ENCODE measurements around the gene NELFCD. TPM values are rescaled to one million over a fixed set of nuclear protein-coding genes. Genes with fewer than 3 reads are reported as not detected.

The NELFCD gene
- total and polyA plus RNA-seq, 9 of the 15 experiments (the other 6 are each of a cell fraction or from before 2014, with no cell fraction given) = 11.7 to 163 (median 96.5) TPM

DNA sequence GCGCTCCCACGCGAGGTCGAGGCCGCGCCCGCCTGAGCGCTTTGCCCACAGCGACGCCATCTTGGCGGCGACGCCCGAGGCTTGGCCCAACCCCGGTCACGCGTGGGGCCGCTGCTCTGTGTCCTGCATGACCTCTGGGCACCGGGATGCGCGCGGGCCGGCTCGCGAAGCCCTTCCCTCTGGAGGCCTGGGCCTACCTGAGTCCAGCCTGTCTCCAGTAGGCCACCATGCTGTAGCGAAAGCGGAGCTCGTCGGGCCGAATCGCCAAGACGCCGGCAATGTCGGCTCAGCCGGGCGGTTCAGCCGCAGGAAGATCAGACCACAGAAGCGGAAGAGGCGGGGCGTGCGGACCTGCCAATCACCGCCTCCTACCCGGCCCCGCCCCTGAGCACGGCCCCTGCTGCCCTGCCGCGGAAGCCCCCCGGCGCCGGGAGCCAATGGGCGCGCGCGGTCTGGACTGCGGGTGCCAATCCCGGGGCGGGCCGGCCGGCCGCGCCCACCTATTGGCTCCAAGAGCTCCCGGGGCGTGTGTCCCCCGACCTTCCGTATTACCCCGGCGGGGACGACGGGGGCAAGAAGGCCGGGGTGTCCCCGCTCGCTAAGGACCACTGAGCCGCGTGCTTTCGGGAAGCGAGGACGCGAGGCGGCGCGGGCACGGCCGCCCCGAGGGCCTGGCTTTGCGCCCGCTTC is 51.1 kb downstream of the NELFCD start, which contains the start of gene ATP5F1E (continued):
- no peak for TF ChIP-seq MCM2 (IDR thresholded peaks at IDR 0.05; ENCODE audit: low read depth)
- TF ChIP-seq NEUROD1 (IDR thresholded peaks at IDR 0.05; ENCODE audit: borderline replicate concordance, low read depth, low read length, partially characterized antibody) = no peak
- TF ChIP-seq GABPB2 (CRISPR knock-in tag; conservative IDR thresholded peaks at IDR 0.05) = 0 out of 2 replicates have a peak, but pooled peaks have one; percentile 13
- TF ChIP-seq ZKSCAN3 (CRISPR knock-in tag; IDR thresholded peaks at IDR 0.05) = no peak
- TF ChIP-seq POLR2A (conservative IDR thresholded peaks at IDR 0.05) = peak; percentile 96
- no peak for TF ChIP-seq ZNF77 (CRISPR knock-in tag; IDR thresholded peaks at IDR 0.05)
- no peak; the same call in 1 of the 2 replicates for TF ChIP-seq HEY1 (CRISPR knock-in tag; IDR thresholded peaks at IDR 0.05; ENCODE audit: borderline replicate concordance)
- TF ChIP-seq ARID2 (IDR thresholded peaks at IDR 0.05) = no peak
- no peak; the same call in 1 of the 2 replicates for TF ChIP-seq HOXB6 (CRISPR knock-in tag; IDR thresholded peaks at IDR 0.05; ENCODE audit: borderline replicate concordance)
- no peak for TF ChIP-seq ILK (tag; IDR thresholded peaks at IDR 0.05; ENCODE audit: borderline replicate concordance, low read depth)
- no peak for TF ChIP-seq BCOR (IDR thresholded peaks at IDR 0.05)
- TF ChIP-seq, protein P1, sequence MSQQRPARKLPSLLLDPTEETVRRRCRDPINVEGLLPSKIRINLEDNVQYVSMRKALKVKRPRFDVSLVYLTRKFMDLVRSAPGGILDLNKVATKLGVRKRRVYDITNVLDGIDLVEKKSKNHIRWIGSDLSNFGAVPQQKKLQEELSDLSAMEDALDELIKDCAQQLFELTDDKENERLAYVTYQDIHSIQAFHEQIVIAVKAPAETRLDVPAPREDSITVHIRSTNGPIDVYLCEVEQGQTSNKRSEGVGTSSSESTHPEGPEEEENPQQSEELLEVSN (IDR thresholded peaks at IDR 0.05; ENCODE audit: borderline replicate concordance in 1 of 2, extremely low read depth in 1 of 2, insufficient read depth in 1 of 2, insufficient read length in 1 of 2, low read depth in 1 of 2, low read length in 1 of 2, poor library complexity in 1 of 2, severe bottlenecking in 1 of 2) = peak; percentile 78 to 92
- peak; percentile 92 for TF ChIP-seq NFXL1 (CRISPR knock-in tag; IDR thresholded peaks at IDR 0.05)
- no peak for TF ChIP-seq CHD4 (IDR thresholded peaks at IDR 0.05; ENCODE audit: insufficient read depth, insufficient replicate concordance, low read depth, low read length, poor library complexity, severe bottlenecking)
- no peak for TF ChIP-seq NCOA2 (IDR thresholded peaks at IDR 0.05; ENCODE audit: partially characterized antibody in 2 of 2)
- TF ChIP-seq, protein P2, sequence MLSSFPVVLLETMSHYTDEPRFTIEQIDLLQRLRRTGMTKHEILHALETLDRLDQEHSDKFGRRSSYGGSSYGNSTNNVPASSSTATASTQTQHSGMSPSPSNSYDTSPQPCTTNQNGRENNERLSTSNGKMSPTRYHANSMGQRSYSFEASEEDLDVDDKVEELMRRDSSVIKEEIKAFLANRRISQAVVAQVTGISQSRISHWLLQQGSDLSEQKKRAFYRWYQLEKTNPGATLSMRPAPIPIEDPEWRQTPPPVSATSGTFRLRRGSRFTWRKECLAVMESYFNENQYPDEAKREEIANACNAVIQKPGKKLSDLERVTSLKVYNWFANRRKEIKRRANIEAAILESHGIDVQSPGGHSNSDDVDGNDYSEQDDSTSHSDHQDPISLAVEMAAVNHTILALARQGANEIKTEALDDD (IDR thresholded peaks at IDR 0.05) = no peak
- TF ChIP-seq, protein P3, sequence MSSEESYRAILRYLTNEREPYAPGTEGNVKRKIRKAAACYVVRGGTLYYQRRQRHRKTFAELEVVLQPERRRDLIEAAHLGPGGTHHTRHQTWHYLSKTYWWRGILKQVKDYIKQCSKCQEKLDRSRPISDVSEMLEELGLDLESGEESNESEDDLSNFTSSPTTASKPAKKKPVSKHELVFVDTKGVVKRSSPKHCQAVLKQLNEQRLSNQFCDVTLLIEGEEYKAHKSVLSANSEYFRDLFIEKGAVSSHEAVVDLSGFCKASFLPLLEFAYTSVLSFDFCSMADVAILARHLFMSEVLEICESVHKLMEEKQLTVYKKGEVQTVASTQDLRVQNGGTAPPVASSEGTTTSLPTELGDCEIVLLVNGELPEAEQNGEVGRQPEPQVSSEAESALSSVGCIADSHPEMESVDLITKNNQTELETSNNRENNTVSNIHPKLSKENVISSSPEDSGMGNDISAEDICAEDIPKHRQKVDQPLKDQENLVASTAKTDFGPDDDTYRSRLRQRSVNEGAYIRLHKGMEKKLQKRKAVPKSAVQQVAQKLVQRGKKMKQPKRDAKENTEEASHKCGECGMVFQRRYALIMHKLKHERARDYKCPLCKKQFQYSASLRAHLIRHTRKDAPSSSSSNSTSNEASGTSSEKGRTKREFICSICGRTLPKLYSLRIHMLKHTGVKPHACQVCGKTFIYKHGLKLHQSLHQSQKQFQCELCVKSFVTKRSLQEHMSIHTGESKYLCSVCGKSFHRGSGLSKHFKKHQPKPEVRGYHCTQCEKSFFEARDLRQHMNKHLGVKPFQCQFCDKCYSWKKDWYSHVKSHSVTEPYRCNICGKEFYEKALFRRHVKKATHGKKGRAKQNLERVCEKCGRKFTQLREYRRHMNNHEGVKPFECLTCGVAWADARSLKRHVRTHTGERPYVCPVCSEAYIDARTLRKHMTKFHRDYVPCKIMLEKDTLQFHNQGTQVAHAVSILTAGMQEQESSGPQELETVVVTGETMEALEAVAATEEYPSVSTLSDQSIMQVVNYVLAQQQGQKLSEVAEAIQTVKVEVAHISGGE (CRISPR knock-in tag; IDR thresholded peaks at IDR 0.05) = peak in 1 of 3 experiments; percentile 86; a peak in 3 of 6 replicates
- peak; percentile 73 for TF ChIP-seq ZNF324 (CRISPR knock-in tag; IDR thresholded peaks at IDR 0.05)
- TF ChIP-seq CBX8 (IDR thresholded peaks at IDR 0.05; ENCODE audit: borderline replicate concordance, extremely low read depth, low read depth, low read length, poor library complexity, severe bottlenecking) = no peak
- TF ChIP-seq RBM14 (IDR thresholded peaks at IDR 0.05; ENCODE audit: borderline replicate concordance, insufficient read depth, low read depth, low read length) = no peak
